GM19023 (cell line): ENCODE data around the gene METTL21A.
A peak's percentile ranks its signal among the peaks of the same experiment; 100 is the strongest.
"Not testable (repeated sequence)": the region's sequence is repeated elsewhere in the genome, so short reads cannot be mapped to it uniquely, and the experiment has no call there.

Experiments
- ATAC-seq: cut with Tn5 transposase; IDR thresholded peaks from one replicate; pipeline ENCODE4 v1.9.1; 2021; ENCODE audit warnings: mild to moderate bottlenecking, moderate library complexity; ENCODE audit not compliant: unreplicated experiment

METTL21A gene

DNA sequence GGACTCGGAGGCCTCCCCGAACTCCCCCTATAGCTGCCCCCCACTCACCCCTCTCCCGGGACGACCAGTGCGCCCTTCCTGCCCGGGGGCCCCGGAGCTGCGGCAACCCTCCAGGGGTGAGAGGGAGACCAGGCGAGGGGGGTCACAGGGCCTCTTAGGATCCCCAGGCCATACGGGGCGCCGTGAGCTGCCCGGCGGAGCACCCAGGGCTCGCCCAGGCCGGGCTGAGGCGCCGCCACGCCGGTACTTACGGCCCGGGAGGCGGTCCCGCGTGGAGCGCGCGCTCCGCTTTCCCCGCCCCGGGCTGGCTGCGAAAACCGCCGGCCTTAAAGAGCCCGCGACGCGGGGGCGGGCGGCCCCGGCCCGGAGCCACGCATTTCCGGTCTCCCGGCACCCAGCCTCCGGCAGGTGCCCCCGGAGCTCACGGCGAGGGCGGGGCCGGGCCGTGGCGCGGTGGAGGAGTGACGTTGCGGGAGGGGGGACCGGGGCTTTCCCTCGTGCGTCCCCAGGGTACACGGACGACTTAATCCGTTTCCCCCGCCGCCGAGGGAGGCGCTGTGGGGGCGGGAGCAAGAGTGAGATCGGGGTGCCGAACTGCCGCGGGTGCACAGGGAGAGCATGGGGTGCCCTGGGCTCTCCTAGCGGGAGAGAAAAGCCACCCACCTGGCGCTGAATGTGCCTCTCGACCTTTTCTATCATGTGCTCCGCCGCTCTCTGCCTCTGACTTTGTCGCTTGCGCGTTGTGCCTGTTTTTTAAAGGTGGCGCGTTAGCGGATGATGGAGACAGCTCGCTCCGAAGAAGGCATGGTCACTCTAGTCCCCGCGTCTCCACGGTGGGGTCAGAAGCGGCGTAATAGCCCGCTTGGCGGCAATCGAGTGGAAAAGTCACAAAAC, at the start of gene METTL21A:
METTL21A (minus strand) TSS at position 381 of the 894 bp plus-strand sequence. CDS start 1,019 bp downstream, outside the sequence.
- peak; percentile 64 for ATAC-seq

DNA sequence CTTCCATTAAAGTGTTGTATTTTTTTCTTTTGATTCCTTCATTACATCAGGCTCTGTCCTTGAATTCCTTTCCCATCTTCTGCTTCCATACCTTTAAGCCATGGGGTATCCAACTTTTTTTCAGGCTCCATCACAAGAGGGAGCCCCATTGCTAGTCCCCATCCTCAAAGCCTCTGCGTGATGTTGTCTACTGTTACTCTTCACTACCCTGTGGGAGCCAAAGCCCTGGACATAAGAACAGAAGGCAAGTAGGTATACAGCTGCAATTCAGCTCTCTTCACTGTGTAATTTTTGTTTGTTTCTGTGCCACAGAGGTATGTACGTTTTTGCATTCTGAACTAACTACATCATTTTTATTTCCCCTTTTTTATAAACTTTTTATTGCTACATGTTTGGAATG, 49.6 kb upstream of the METTL21A start:
- ATAC-seq = no peak

DNA sequence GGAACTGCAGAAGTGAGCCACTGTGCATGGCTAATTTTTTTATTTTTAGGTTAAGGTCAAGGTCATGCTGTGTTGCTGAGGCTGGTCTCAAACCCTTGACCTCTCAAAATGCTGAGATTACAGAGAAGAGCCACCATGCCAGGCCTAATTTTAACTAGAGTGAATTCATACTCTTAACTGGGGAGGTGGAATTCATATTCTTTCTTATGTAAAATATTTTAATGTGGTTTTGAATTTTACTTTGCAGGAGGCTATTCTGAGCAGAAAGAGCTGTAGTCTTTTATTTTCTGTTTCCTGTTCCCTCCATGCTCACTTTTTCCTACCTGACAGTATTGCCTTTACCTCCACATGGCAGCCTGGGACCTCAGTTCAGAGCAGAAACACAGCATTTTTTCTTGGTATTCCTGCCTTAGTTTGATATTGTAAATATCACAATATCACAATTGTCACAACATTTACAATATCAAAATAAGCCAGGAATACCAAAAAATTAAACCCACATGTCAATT, 49.1 kb upstream of the METTL21A start:
- no peak for ATAC-seq

GRCh38 chr2:207673431-207673830, 48.2 kb upstream of the METTL21A start:
- no peak for ATAC-seq

DNA sequence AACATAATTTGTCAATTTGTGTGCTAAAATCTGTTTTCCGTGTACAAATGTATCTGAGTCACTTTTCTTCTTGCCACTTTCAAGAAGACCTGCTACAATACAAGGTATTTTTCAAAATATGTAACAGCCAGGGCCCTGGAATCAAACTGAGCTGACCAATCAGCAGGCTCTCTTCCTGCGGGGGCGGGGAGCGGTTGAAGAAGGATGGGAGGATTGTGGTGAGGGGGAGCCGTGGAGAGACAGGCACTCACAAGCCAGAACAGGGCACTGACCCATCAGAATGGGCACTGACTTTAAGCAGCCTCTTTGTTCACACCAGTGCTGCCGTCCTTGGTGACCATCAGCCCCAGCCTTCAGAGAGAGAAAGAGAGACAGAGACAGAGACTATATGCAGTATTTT, 45.7 kb upstream of the METTL21A start:
- ATAC-seq = no peak

DNA sequence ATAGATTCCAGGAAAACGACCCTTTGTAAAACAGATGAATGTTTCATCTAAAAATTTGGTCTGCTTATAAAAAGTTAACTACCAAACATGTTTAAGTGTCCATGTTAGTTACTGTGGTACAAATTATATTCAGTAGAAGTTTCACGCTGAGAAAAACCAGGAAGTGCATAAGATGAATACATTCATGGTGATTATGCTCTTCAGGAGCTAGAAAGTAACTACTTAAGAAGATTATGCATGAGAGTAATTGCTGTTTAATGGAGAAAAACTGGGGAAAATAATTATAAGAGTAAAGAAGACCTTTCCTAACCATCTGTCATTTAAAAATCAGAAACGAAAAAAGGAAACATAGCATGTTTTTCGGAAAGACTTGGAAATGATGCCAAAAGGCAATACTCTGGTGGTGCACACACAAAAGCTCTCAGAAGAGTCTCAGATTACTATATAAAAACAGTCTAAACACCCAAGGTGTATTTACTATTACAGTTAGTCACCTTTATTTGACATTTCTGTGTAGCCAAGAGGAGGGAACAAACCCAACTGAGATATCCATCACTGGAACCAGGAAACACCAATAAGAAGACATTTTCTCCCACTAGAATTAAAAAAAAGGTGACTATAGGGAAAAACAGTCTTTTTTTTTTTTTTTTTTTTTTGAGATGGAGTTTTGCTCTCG, 38.8 kb upstream of the METTL21A start:
- ATAC-seq = no peak

GRCh38 chr2:207662203-207662602, 37.0 kb upstream of the METTL21A start:
- peak; percentile 84 for ATAC-seq

DNA sequence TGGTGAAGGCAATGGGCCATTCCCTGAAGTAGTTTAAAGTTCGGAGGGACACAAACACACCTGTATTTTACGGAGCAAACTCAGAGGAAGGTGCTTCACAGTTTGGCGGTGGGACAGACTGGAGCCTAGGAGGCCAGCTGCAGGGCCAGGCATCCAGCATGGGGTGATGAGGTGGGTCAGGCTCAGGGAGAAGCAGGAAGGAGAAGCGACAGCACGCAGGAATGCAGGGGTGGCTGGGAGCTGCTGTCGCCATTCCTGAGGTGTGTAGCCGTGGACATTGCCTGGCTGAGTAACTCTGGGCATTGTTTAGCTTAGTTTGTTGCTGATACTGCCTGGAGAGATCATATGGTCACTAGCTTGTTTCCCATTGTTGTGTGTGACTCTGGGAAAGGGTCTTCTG, 35.8 kb upstream of the METTL21A start:
- no peak for ATAC-seq

GRCh38 chr2:207658156-207658555, 33.0 kb upstream of the METTL21A start:
- no peak for ATAC-seq

DNA sequence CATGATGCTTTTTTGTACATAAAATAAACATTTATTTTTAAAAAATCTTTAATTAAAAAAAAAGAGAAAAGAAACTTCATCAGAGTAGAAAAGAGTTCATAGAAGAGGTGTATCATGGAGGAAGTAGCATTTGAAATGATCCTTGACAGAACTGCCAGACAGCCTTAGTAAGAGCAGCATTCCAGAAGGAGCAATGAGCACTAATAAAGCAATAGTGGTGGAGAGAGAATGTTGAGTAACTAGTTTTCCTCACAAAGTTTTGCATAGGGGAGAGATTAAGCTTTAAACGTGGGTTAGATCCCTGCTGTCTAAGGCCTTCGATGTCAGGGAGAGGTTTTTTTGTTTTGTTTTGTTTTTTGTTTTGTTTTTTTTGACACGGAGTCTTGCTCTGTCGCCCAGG, 29.8 kb upstream of the METTL21A start:
- no peak for ATAC-seq

GRCh38 chr2:207646582-207646981, 21.4 kb upstream of the METTL21A start:
- ATAC-seq = not testable (repeated sequence)

DNA sequence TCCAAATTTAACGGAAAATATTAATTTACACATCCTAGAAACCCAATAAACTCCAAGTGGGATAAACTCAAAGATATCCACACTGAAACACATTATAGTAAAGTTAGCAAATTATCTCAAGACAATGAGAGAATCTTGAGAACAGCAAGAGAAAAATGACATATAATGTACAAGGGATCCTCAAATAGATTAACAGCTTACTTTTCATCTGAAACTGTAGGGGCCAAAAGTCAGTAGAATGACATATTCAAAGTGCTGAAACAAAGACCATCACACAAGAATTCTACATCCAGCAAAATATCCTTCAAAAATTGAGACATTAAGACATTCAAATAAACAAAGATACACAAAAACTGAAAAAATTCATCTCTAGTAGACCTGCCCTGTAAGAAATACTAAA, 18.7 kb upstream of the METTL21A start:
- no peak for ATAC-seq

DNA sequence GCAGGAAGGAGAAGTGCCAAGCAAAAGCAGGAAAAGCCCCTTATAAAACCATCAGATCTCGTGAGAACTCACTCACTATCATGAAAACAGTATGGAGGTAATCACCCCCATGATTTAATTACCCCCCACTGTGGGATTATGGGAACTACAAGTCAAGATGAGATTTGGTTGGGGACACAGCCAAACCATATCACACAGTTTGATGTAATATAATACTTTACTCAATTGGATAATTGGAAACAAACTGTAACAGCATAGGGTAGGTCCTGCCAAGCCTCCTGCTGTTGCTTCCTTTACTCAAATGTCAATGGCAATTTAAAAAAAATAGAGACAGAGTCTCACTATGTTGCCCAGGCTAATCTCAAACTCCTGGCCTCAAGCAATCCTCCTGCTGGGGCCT, 15.5 kb upstream of the METTL21A start:
- no peak for ATAC-seq

GRCh38 chr2:207640160-207640559, 15.0 kb upstream of the METTL21A start:
- ATAC-seq = no peak

DNA sequence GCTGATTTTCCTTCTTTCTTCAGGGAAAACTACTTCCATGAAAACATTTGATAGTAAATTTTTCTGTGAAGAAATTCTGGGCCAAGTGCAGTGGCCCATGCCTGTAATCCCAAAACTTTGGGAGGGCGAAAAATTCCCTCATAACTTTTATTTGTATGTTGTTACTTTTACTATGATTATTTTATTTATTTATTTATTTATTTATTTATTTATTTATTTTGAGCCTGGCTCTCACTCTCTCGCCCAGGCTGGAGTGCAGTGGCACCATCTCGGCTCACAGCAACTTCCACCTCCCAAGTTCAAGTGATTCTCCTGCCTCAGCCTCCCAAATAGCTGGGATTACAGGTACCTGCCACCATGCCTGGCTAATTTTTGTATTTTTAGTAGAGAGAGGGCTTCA, 14.1 kb upstream of the METTL21A start:
- not testable (repeated sequence) for ATAC-seq

DNA sequence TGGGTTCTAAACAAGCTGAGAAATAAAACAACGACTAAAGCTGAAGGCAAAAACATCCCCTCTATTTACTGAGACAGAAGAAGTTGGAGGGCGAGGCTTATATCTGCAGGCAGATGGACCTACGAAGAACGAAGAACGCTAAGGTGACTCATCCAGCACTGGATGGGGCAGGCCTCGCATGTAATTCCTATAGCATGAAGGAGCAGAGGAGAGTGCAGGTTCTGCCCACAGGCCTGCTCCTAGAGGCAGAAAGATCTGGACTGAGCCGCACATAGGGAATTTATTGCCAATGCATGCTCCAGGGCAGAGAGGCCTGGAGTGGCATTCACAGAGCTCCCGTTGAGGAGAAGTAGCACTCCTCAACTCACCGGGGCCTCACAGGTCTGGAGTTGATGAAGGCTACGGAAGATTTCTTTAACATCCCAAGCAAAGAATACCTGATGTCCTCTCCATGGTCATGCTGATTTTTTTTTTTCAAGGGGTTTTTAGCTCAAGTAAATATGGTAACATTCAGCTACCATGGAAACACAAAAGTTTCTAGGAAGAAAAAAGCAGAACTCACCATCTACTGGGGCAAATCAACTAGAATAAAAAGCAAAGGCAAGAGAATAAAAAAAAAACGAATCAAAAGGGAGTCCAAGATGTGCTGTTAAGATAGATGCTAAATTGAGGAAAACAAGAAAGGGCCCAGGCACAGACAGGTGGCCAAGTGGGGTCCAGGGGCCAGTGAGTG, 10.4 kb upstream of the METTL21A start:
- no peak for ATAC-seq

DNA sequence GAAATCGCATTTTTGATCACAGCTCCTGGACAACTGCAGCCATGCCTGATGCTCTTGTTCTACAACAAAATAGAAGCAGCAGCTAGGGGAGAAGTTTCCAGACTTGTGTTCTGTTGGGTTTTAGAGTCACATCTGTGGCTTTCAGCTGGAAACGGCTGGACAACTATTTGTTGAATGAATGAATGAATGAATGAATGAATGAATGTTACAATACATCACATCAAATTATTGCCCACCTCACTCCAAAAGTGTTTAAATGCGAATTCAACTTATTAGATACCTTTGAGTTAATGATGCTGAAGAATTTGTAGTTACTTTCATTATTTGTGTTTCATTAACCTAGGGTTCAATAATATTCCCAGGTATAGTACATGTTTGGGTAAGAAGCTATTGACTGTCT, 8.5 kb upstream of the METTL21A start:
- no peak for ATAC-seq

- ATAC-seq = no peak
Measured at GRCh38 chr2:207632575-207633493, 7.6 kb upstream of the METTL21A start.

DNA sequence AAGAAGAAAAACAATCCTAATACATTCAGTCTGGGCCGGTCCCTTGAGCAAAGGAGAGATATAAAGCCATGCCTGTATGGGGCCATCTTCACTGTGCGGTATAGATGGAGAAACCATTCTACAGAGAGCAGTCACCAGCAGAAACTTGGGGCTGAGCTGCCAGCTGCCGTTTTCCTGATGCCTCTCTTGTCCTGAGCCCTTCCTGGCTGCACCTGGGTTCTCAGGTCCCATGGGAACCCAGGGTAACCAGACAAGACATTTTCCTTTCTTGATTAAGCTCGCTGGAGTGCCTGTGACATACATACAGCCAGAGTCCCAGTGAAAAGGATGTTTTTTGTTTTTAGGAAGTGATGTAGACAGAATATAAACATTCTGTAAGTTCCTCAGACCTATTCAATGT, 5.3 kb upstream of the METTL21A start:
- no peak for ATAC-seq

GRCh38 chr2:207629553-207629952, 4.4 kb upstream of the METTL21A start:
- no peak for ATAC-seq
